GM12878 (cell line): ENCODE measurements around the gene ZNF22. TPM values are rescaled to one million over a fixed set of nuclear protein-coding genes. Genes with fewer than 3 reads are reported as not detected.

Source experiments
- BRCA1 ChIP-seq: IDR thresholded peaks from 2 replicates; pipeline ENCODE4 v1.6.1; 2011; ENCODE audit warnings: low read depth, low read length, improper control_type of control experiment
- EP300 ChIP-seq, 2 experiments: fragments of 150-350 bp in 1 of 2; IDR thresholded peaks; 2 replicates each; pipeline ENCODE4 v1.6.1; 2011 to 2012; ENCODE audit warnings: low read depth in 2 of 2, low read length in 2 of 2, borderline replicate concordance in 1 of 2, improper control_type of control experiment in 1 of 2, inconsistent platforms in 1 of 2; ENCODE audit not compliant: control insufficient read depth in 1 of 2
- ESRRA ChIP-seq: IDR thresholded peaks from 2 replicates; pipeline ENCODE4 v1.6.1; 2012; ENCODE audit warnings: mild to moderate bottlenecking, low read length, improper control_type of control experiment
- MXI1 ChIP-seq: fragments of 150-350 bp; IDR thresholded peaks from 2 replicates; pipeline ENCODE4 v1.6.1; 2011; ENCODE audit warnings: low read depth, mild to moderate bottlenecking, inconsistent platforms, low read length, improper control_type of control experiment
- MYC ChIP-seq: IDR thresholded peaks from 2 replicates; pipeline ENCODE4 v1.6.1; 2011; ENCODE audit warnings: mild to moderate bottlenecking, low read length, moderate library complexity, inconsistent platforms; ENCODE audit not compliant: insufficient read depth, insufficient replicate concordance, insufficient read length, severe bottlenecking
- RB1 ChIP-seq: fragments of 450-650 bp; formaldehyde crosslinking; IDR thresholded peaks from 2 replicates; pipeline ENCODE4 v1.6.1; 2017; ENCODE audit warnings: mild to moderate bottlenecking, borderline replicate concordance
- RUNX3 ChIP-seq: IDR thresholded peaks from 2 replicates; pipeline ENCODE4 v1.6.1; 2012; ENCODE audit warnings: low read length, inconsistent platforms
- TCF12 ChIP-seq: IDR thresholded peaks from 2 replicates; pipeline ENCODE4 v1.6.1; 2011; ENCODE audit warnings: low read depth, mild to moderate bottlenecking, low read length
- ZSCAN29 ChIP-seq: fragments of 450-650 bp; IDR thresholded peaks from 2 replicates; pipeline ENCODE4 v1.6.1; 2017; ENCODE audit warnings: mild to moderate bottlenecking, moderate library complexity
- polyA plus RNA-seq, 11 experiments: library from polyadenylated mRNA; depleted of rRNA in 4 of 11; unstranded in 6 of 11; stranded (reverse) in 5 of 11; fragments of >200 nt; fragmentation: Nextera tagmentation in 4 of 11; fragmentation: Illumina TruSeq in 1 of 11; extraction: Ambion mirVana in 4 of 11; extraction: Trizol in 1 of 11; gene quantifications; 1 replicate in 1 of 11; 2 replicates in 10 of 11; pipeline versions ENCODE4 v1.2.1 to v1.2.3, GENCODE V29; 2011 to 2016; ENCODE audit warnings: inconsistent platforms in 2 of 11, missing spikeins in 2 of 11, low read depth in 1 of 11
- total RNA-seq, 4 experiments: library from RNA; depleted of rRNA in 3 of 4; stranded (reverse); fragments of >200 nt in 3 of 4; fragmentation: Illumina TruSeq in 1 of 4; extraction: Trizol in 1 of 4; gene quantifications; 2 replicates each; pipeline versions ENCODE4 v1.2.1 to v1.2.3, GENCODE V29; 2013 to 2021
- TF ChIP-seq, protein P1 (sequence below): fragments of 150-350 bp; IDR thresholded peaks from 2 replicates; pipeline ENCODE4 v1.6.1; 2016; ENCODE audit warnings: low read depth, low read length
- TF ChIP-seq, protein P2 (sequence below): fragments of 450-650 bp; formaldehyde crosslinking; IDR thresholded peaks from 2 replicates; pipeline ENCODE4 v1.5.0; 2022; ENCODE audit warnings: mild to moderate bottlenecking, missing genetic modification characterization
- TF ChIP-seq, protein P3 (sequence below): fragments of 450-650 bp; IDR thresholded peaks from 2 replicates; pipeline ENCODE4 v1.6.1; 2016; ENCODE audit warnings: mild to moderate bottlenecking
- TF ChIP-seq, protein P4 (sequence below): IDR thresholded peaks from 2 replicates; pipeline ENCODE4 v1.6.1; 2012; ENCODE audit warnings: low read depth, low read length, improper control_type of control experiment

Gene ZNF22
- total and polyA plus RNA-seq, 10 of the 15 experiments (the other 5 are each of a cell fraction or from before 2014, with no cell fraction given): 31.1 to 74.4 (median 43.8) TPM

DNA sequence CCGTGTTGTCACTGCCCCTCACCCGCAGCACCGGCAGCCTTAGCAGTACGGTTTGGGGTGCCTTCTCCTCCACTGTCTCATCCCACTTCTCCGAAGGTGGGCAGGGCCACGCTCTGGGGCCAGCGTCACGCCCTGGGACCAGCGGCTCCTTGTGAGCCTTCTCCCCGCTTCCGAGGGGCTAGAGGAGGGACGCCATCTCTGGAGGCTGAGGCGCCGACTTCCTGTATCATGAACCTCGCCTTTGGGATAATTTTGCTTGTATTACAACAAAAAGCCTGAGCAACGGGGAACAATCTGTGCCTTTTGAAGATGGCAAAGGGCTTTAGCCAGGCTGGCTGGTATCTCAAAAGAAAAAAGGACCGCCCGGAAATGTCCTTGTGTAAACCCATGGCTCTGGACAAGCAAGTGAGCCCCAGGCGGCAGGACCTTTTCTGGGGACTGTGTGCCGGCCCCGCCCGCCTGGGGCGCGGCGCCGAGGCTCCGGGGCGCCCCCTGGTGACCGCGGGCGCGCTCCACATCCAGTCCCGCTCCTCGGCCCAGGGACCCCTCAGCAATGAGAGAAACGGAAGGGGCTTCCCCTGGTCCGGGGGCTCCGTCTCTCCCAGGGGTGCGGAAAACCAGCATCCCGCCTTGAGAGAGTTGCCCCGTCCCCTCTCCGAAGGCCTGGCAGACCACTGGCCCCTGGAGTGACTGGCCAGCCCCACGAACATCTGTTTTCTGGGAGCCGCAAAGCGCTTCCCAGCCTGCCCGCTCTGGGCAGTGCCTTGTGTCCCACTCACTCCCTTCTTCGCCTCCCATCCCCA, 25.9 kb upstream of the ZNF22 start (continued):
- TF ChIP-seq, protein P1, sequence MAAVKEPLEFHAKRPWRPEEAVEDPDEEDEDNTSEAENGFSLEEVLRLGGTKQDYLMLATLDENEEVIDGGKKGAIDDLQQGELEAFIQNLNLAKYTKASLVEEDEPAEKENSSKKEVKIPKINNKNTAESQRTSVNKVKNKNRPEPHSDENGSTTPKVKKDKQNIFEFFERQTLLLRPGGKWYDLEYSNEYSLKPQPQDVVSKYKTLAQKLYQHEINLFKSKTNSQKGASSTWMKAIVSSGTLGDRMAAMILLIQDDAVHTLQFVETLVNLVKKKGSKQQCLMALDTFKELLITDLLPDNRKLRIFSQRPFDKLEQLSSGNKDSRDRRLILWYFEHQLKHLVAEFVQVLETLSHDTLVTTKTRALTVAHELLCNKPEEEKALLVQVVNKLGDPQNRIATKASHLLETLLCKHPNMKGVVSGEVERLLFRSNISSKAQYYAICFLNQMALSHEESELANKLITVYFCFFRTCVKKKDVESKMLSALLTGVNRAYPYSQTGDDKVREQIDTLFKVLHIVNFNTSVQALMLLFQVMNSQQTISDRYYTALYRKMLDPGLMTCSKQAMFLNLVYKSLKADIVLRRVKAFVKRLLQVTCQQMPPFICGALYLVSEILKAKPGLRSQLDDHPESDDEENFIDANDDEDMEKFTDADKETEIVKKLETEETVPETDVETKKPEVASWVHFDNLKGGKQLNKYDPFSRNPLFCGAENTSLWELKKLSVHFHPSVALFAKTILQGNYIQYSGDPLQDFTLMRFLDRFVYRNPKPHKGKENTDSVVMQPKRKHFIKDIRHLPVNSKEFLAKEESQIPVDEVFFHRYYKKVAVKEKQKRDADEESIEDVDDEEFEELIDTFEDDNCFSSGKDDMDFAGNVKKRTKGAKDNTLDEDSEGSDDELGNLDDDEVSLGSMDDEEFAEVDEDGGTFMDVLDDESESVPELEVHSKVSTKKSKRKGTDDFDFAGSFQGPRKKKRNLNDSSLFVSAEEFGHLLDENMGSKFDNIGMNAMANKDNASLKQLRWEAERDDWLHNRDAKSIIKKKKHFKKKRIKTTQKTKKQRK: no peak
- TF ChIP-seq, protein P2, sequence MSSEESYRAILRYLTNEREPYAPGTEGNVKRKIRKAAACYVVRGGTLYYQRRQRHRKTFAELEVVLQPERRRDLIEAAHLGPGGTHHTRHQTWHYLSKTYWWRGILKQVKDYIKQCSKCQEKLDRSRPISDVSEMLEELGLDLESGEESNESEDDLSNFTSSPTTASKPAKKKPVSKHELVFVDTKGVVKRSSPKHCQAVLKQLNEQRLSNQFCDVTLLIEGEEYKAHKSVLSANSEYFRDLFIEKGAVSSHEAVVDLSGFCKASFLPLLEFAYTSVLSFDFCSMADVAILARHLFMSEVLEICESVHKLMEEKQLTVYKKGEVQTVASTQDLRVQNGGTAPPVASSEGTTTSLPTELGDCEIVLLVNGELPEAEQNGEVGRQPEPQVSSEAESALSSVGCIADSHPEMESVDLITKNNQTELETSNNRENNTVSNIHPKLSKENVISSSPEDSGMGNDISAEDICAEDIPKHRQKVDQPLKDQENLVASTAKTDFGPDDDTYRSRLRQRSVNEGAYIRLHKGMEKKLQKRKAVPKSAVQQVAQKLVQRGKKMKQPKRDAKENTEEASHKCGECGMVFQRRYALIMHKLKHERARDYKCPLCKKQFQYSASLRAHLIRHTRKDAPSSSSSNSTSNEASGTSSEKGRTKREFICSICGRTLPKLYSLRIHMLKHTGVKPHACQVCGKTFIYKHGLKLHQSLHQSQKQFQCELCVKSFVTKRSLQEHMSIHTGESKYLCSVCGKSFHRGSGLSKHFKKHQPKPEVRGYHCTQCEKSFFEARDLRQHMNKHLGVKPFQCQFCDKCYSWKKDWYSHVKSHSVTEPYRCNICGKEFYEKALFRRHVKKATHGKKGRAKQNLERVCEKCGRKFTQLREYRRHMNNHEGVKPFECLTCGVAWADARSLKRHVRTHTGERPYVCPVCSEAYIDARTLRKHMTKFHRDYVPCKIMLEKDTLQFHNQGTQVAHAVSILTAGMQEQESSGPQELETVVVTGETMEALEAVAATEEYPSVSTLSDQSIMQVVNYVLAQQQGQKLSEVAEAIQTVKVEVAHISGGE: no peak
- 0 out of 2 replicates have a peak, but pooled peaks have one; percentile 17 for TF ChIP-seq MXI1
- TF ChIP-seq ESRRA: 0 out of 2 replicates have a peak, but pooled peaks have one; percentile 8
- TF ChIP-seq, protein P3, sequence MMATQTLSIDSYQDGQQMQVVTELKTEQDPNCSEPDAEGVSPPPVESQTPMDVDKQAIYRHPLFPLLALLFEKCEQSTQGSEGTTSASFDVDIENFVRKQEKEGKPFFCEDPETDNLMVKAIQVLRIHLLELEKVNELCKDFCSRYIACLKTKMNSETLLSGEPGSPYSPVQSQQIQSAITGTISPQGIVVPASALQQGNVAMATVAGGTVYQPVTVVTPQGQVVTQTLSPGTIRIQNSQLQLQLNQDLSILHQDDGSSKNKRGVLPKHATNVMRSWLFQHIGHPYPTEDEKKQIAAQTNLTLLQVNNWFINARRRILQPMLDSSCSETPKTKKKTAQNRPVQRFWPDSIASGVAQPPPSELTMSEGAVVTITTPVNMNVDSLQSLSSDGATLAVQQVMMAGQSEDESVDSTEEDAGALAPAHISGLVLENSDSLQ: no peak
- no peak; the same call in 1 of the 2 replicates for TF ChIP-seq TCF12
- peak; percentile 59; the same call in 1 of the 2 replicates for TF ChIP-seq RB1
- TF ChIP-seq, protein P4, sequence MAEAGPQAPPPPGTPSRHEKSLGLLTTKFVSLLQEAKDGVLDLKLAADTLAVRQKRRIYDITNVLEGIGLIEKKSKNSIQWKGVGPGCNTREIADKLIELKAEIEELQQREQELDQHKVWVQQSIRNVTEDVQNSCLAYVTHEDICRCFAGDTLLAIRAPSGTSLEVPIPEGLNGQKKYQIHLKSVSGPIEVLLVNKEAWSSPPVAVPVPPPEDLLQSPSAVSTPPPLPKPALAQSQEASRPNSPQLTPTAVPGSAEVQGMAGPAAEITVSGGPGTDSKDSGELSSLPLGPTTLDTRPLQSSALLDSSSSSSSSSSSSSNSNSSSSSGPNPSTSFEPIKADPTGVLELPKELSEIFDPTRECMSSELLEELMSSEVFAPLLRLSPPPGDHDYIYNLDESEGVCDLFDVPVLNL: peak; percentile 44; the same call in 1 of the 2 replicates
- TF ChIP-seq BRCA1: 0 out of 2 replicates have a peak, but pooled peaks have one; percentile 15
- TF ChIP-seq RUNX3: peak; percentile 59
- 0 out of 4 replicates have a peak, but pooled peaks of 1 of the 2 experiments have one; percentile 23 for TF ChIP-seq EP300 (IDR thresholded peaks at IDR 0.05; ENCODE audit: borderline replicate concordance in 1 of 2, control insufficient read depth in 1 of 2, low read depth in 2 of 2, low read length in 2 of 2)
- no peak for TF ChIP-seq ZSCAN29
- no peak for TF ChIP-seq MYC
